H1 (cell line): ENCODE data around the gene NPTN. TPM values are rescaled to one million over a fixed set of nuclear protein-coding genes. Genes with fewer than 3 reads are reported as not detected.

Experiments
- CBX8 ChIP-seq: fragments of 300-800, 300-1000 bp; sonication (generic); IDR thresholded peaks from 2 replicates; pipeline ENCODE4 v1.7.1; 2016; ENCODE audit warnings: low read depth, low read length, borderline replicate concordance
- CHD7 ChIP-seq: fragments of 300-600 bp; sonication (generic); IDR thresholded peaks from 2 replicates; pipeline ENCODE4 v1.7.1; 2012; ENCODE audit warnings: low read length, moderate library complexity, mild to moderate bottlenecking, inconsistent platforms; ENCODE audit not compliant: insufficient replicate concordance
- NRF1 ChIP-seq: IDR thresholded peaks from 2 replicates; pipeline ENCODE4 v1.6.1; 2011; ENCODE audit warnings: mild to moderate bottlenecking, low read depth, low read length, improper control_type of control experiment
- SIN3A ChIP-seq, 2 experiments: IDR thresholded peaks in 1 of 2; conservative IDR thresholded peaks in 1 of 2; 2 replicates each; pipeline ENCODE4 v1.6.1; 2011 to 2012; ENCODE audit warnings: low read length in 2 of 2, improper control_type of control experiment in 1 of 2, low read depth in 1 of 2, mild to moderate bottlenecking in 1 of 2
- SIRT6 ChIP-seq: IDR thresholded peaks from one replicate; pipeline ENCODE4 v1.7.1; 2012; ENCODE audit warnings: low read length, inconsistent platforms
- ZNF274 ChIP-seq: IDR thresholded peaks from 2 replicates; pipeline ENCODE4 v1.7.0; 2012; ENCODE audit warnings: low read length, borderline replicate concordance; ENCODE audit errors: extremely low read depth
- polyA plus RNA-seq, 7 experiments: library from polyadenylated mRNA; depleted of rRNA in 3 of 7; stranded (reverse) in 5 of 7; unstranded in 2 of 7; fragments of >200 nt in 5 of 7; fragments of 200-250 nt in 2 of 7; gene quantifications; 1 replicate in 5 of 7; 2 replicates in 1 of 7; 4 replicates in 1 of 7; pipeline versions ENCODE4 v1.2.1 to v1.2.3, GENCODE V29; 2011 to 2013; ENCODE audit warnings: missing spikeins in 2 of 7, mixed read lengths in 2 of 7
- total RNA-seq: library from RNA; stranded (reverse); fragmentation: NEBNext Ultra II Directional; extraction: Animal tissue kit (Norgen Biotek cat#: 25700); gene quantifications from 2 replicates; pipeline ENCODE4 v1.2.1, GENCODE V29; 2021
- TF ChIP-seq, protein P1 (sequence below): IDR thresholded peaks from 2 replicates; pipeline ENCODE4 v1.6.1; 2012; ENCODE audit warnings: low read length, inconsistent platforms

The NPTN gene
- total and polyA plus RNA-seq, 2 of the 8 experiments (the other 6 are each of a cell fraction or from before 2014, with no cell fraction given) = 67.0 to 113 TPM

GRCh38 chr15:73681856-73682599 is 48.8 kb upstream of the NPTN start (continued):
- TF ChIP-seq CHD7 (no peak), SIN3A (conservative IDR thresholded peaks at IDR 0.05 in 1 of 2, IDR thresholded peaks at IDR 0.05 in 1 of 2; ENCODE audit: low read depth in 1 of 2, low read length in 2 of 2) (no peak), ZNF274 (no peak), CBX8 (no peak), SIRT6 (no peak), NRF1 (no peak)
- TF ChIP-seq, protein P1, sequence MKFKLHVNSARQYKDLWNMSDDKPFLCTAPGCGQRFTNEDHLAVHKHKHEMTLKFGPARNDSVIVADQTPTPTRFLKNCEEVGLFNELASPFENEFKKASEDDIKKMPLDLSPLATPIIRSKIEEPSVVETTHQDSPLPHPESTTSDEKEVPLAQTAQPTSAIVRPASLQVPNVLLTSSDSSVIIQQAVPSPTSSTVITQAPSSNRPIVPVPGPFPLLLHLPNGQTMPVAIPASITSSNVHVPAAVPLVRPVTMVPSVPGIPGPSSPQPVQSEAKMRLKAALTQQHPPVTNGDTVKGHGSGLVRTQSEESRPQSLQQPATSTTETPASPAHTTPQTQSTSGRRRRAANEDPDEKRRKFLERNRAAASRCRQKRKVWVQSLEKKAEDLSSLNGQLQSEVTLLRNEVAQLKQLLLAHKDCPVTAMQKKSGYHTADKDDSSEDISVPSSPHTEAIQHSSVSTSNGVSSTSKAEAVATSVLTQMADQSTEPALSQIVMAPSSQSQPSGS = no peak
